ENCODE measurements around the gene C4A.

The C4A gene

GRCh38 chr6:31977816-31978431 lies 3.9 kb upstream of the C4A start (continued):
- no peak for TF ChIP-seq TSHZ2 (CRISPR knock-in tag; IDR thresholded peaks at IDR 0.05)

DNA sequence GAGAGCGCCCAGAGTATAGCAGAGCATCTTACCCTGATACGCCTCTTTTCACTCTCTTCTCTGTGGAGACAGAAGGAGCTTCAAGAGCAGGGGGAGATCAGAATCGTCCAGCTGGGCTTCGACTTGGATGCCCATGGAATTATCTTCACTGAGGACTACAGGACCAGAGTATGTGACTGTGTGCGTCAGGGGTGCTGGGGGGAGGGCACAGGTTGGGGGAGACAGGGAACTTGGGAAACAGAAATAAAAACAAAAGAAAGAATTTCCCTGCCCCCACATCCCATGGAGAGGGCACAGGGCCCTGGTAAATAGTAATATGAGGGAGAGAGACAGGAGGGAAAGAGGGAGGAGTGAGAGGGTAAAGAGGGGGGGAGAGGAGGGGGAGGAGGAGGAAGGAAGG lies 3.0 kb upstream of the C4A start:
- TF ChIP-seq ISL1 (CRISPR knock-in tag; IDR thresholded peaks at IDR 0.05) (no peak), ZC3H10 (CRISPR knock-in tag; IDR thresholded peaks at IDR 0.05) (no peak), ZFP30 (CRISPR knock-in tag; IDR thresholded peaks at IDR 0.05) (no peak), ZNF70 (CRISPR knock-in tag; IDR thresholded peaks at IDR 0.05) (no peak), PATZ1 (CRISPR knock-in tag; IDR thresholded peaks at IDR 0.05; ENCODE audit: borderline replicate concordance) (no peak), ZFP3 (CRISPR knock-in tag; IDR thresholded peaks at IDR 0.05) (no peak), ARNTL (CRISPR knock-in tag; IDR thresholded peaks at IDR 0.05; ENCODE audit: borderline replicate concordance, low read depth) (no peak)
- TF ChIP-seq, protein P1, sequence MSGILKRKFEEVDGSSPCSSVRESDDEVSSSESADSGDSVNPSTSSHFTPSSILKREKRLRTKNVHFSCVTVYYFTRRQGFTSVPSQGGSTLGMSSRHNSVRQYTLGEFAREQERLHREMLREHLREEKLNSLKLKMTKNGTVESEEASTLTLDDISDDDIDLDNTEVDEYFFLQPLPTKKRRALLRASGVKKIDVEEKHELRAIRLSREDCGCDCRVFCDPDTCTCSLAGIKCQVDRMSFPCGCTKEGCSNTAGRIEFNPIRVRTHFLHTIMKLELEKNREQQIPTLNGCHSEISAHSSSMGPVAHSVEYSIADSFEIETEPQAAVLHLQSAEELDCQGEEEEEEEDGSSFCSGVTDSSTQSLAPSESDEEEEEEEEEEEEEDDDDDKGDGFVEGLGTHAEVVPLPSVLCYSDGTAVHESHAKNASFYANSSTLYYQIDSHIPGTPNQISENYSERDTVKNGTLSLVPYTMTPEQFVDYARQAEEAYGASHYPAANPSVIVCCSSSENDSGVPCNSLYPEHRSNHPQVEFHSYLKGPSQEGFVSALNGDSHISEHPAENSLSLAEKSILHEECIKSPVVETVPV (CRISPR knock-in tag; IDR thresholded peaks at IDR 0.05) = no peak
- ATAC-seq = no peak

- ATAC-seq = no peak
These were observed 2.5 kb upstream of the C4A start for GRCh38 chr6:31979238-31979898.

More at GRCh38 chr6:31979238-31979898, 2.5 kb upstream of the C4A start:
- TF ChIP-seq ARNTL (CRISPR knock-in tag; IDR thresholded peaks at IDR 0.05; ENCODE audit: borderline replicate concordance, low read depth) (no peak), ZNF70 (CRISPR knock-in tag; IDR thresholded peaks at IDR 0.05) (no peak), PATZ1 (CRISPR knock-in tag; IDR thresholded peaks at IDR 0.05; ENCODE audit: borderline replicate concordance) (no peak), GLIS3 (CRISPR knock-in tag; IDR thresholded peaks at IDR 0.05) (no peak), BACH2 (CRISPR knock-in tag; IDR thresholded peaks at IDR 0.05; ENCODE audit: borderline replicate concordance) (no peak), ZFP30 (CRISPR knock-in tag; IDR thresholded peaks at IDR 0.05) (no peak), TOX (CRISPR knock-in tag; IDR thresholded peaks at IDR 0.05; ENCODE audit: borderline replicate concordance) (no peak), SNAI2 (CRISPR knock-in tag; IDR thresholded peaks at IDR 0.05) (no peak), ISL1 (CRISPR knock-in tag; IDR thresholded peaks at IDR 0.05) (no peak), ESRRG (CRISPR knock-in tag; IDR thresholded peaks at IDR 0.05) (no peak), ZNF8 (CRISPR knock-in tag; IDR thresholded peaks at IDR 0.05) (no peak), OSR1 (CRISPR knock-in tag; IDR thresholded peaks at IDR 0.05) (no peak), CSDC2 (CRISPR knock-in tag; IDR thresholded peaks at IDR 0.05) (no peak), TSHZ2 (CRISPR knock-in tag; IDR thresholded peaks at IDR 0.05) (no peak), PPARA (CRISPR knock-in tag; IDR thresholded peaks at IDR 0.05; ENCODE audit: borderline replicate concordance) (no peak), TCF4 (CRISPR knock-in tag; IDR thresholded peaks at IDR 0.05; ENCODE audit: borderline replicate concordance) (no peak), ZC3H10 (CRISPR knock-in tag; IDR thresholded peaks at IDR 0.05) (no peak), RARB (CRISPR knock-in tag; IDR thresholded peaks at IDR 0.05) (no peak)
- TF ChIP-seq, protein P2, sequence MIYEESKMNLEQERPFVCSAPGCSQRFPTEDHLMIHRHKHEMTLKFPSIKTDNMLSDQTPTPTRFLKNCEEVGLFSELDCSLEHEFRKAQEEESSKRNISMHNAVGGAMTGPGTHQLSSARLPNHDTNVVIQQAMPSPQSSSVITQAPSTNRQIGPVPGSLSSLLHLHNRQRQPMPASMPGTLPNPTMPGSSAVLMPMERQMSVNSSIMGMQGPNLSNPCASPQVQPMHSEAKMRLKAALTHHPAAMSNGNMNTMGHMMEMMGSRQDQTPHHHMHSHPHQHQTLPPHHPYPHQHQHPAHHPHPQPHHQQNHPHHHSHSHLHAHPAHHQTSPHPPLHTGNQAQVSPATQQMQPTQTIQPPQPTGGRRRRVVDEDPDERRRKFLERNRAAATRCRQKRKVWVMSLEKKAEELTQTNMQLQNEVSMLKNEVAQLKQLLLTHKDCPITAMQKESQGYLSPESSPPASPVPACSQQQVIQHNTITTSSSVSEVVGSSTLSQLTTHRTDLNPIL (CRISPR knock-in tag; IDR thresholded peaks at IDR 0.05; ENCODE audit: low read depth) = no peak
- TF ChIP-seq, protein P1 (CRISPR knock-in tag; IDR thresholded peaks at IDR 0.05) = no peak
